Prostate gland (tissue), 2 donors: Measurements from ENCODE around the gene ADD3. TPM values are rescaled to one million over a fixed set of nuclear protein-coding genes. Genes with fewer than 3 reads are reported as not detected.

ENCODE experiments used
- DNase-seq: peaks from one replicate; pipeline ENCODE4 v3.0.0-alpha.2; 2019; ENCODE audit warnings: low spot score
- H3K27ac ChIP-seq, 2 donors: fragments of 200-600 bp; sonication (generic); 2 replicates each; pipeline ENCODE4 v1.5.1; 2017 to 2019
- H3K27me3 ChIP-seq: fragments of 200-600 bp; sonication (generic); replicated peaks from 2 replicates; pipeline ENCODE4 v1.5.1; 2019; ENCODE audit not compliant: insufficient read depth
- H3K36me3 ChIP-seq, 2 donors: fragments of 200-600 bp; sonication (generic); 1 replicate in 1 of 2; 2 replicates in 1 of 2; pipeline versions ENCODE4 v1.5.1 to v1.8.1; 2017 to 2019
- H3K4me1 ChIP-seq: fragments of 200-600 bp; sonication (generic); replicated peaks from 2 replicates; pipeline ENCODE4 v1.5.1; 2019
- H3K4me3 ChIP-seq, 2 donors: fragments of 200-600 bp; sonication (generic); 2 replicates each; pipeline ENCODE4 v1.5.1; 2017 to 2019
- H3K9me3 ChIP-seq: fragments of 200-600 bp; sonication (generic); 2 replicates; pipeline ENCODE4 v1.5.1; 2017
- CTCF ChIP-seq, 4 experiments: fragments of 200-600 bp in 2 of 4; fragments of 450-650 bp in 2 of 4; sonication (generic) in 2 of 4; IDR thresholded peaks; 1 replicate in 3 of 4; 2 replicates in 1 of 4; pipeline ENCODE4 v1.5.1; 2016 to 2019; ENCODE audit warnings: antibody characterized with exemption in 4 of 4, mild to moderate bottlenecking in 2 of 4, moderate library complexity in 2 of 4
- POLR2A ChIP-seq: fragments of 450-650 bp; IDR thresholded peaks from one replicate; pipeline ENCODE4 v1.6.1; 2016; ENCODE audit warnings: antibody characterized with exemption, mild to moderate bottlenecking
- POLR2AphosphoS5 ChIP-seq: sonication (generic); formaldehyde crosslinking; IDR thresholded peaks from one replicate; pipeline ENCODE4 v1.6.1; 2017; ENCODE audit warnings: antibody characterized with exemption
- WGBS: methylation state at CpG from one replicate; pipeline ENCODE4 v1.1.5; 2018; 5-methylcytosine and 5-hydroxymethylcytosine counted together
- intact Hi-C: fragments of 100-400 bp; cut with DNase I; formaldehyde crosslinking; loops from one replicate; pipeline ENCODE4 v1.14.2; 2022
- total RNA-seq, 2 donors: library from RNA; depleted of rRNA; stranded (reverse); fragments of >200 nt; gene quantifications; one replicate each; pipeline ENCODE4 v1.1.0, GENCODE V29; 2016

The ADD3 gene
- total RNA-seq, 2 donors from 2014 or later, result 76.4 to 127 TPM

- no peaks in the 10 kb centered on the region for H3K36me3 ChIP-seq
- no peak overlapping the region for H3K27ac ChIP-seq
- intact Hi-C loops, result no loop called here
- WGBS, result 51% methylated on average over 3 of the region's 3 CpGs
- no peak overlapping the region for H3K4me3 ChIP-seq
- no peaks in the 10 kb centered on the region for H3K4me1 ChIP-seq
- H3K27me3 ChIP-seq, result no peaks in the 10 kb centered on the region
- TF ChIP-seq POLR2A (no peak), CTCF (IDR thresholded peaks at IDR 0.05) (no peak), POLR2AphosphoS5 (peak; percentile 22)
- H3K9me3 ChIP-seq, result no peaks in the 10 kb centered on the region
- no peak for DNase-seq
Observed at GRCh38 chr10:110081911-110082310, 74.1 kb downstream of the ADD3 start.

- no peak for DNase-seq
- intact Hi-C loops, result no loop called here
- no peaks in the 10 kb centered on the region for H3K27me3 ChIP-seq
- H3K9me3 ChIP-seq, result no peaks in the 10 kb centered on the region
- no peak overlapping the region for H3K27ac ChIP-seq
- H3K4me3 ChIP-seq, result no peak overlapping the region
- H3K36me3 ChIP-seq, result no peaks in the 10 kb centered on the region
- no peaks in the 10 kb centered on the region for H3K4me1 ChIP-seq
- TF ChIP-seq POLR2AphosphoS5, result no peak
- TF ChIP-seq POLR2A, result no peak
- no peak for TF ChIP-seq CTCF (IDR thresholded peaks at IDR 0.05)
Observed at GRCh38 chr10:110083884-110084283, 76.1 kb downstream of the ADD3 start.

- WGBS, result 92% methylated on average over 4 of the region's 4 CpGs
- TF ChIP-seq POLR2A (no peak), POLR2AphosphoS5 (no peak), CTCF (IDR thresholded peaks at IDR 0.05) (no peak)
- no peak overlapping the region for H3K27ac ChIP-seq
Observed at GRCh38 chr10:110087682-110088081, 79.9 kb downstream of the ADD3 start.

GRCh38 chr10:110088367-110089104, 80.8 kb downstream of the ADD3 start:
- DNase-seq, result no peak
- H3K27me3 ChIP-seq, result no peaks in the 10 kb centered on the region
- intact Hi-C loops, result no loop called here
- H3K4me1 ChIP-seq, result no peaks in the 10 kb centered on the region
- H3K36me3 ChIP-seq, result no peaks in the 10 kb centered on the region
- H3K27ac ChIP-seq, result no peak overlapping the region
- WGBS, result 65% methylated on average over 4 of the region's 4 CpGs
- no peak overlapping the region for H3K4me3 ChIP-seq
- H3K9me3 ChIP-seq, result no peaks in the 10 kb centered on the region
- TF ChIP-seq POLR2AphosphoS5 (no peak), CTCF (IDR thresholded peaks at IDR 0.05) (no peak), POLR2A (no peak)

More at GRCh38 chr10:110087682-110088081, 79.9 kb downstream of the ADD3 start:
- DNase-seq, result no peak
- Histone ChIP-seq H3K4me3 (no peak overlapping the region), H3K36me3 (no peaks in the 10 kb centered on the region), H3K27me3 (no peaks in the 10 kb centered on the region), H3K4me1 (no peaks in the 10 kb centered on the region), H3K9me3 (no peaks in the 10 kb centered on the region)
- intact Hi-C loops, result no loop called here

GRCh38 chr10:110091830-110092229, 84.0 kb downstream of the ADD3 start:
- TF ChIP-seq POLR2AphosphoS5 (no peak), POLR2A (no peak), CTCF (IDR thresholded peaks at IDR 0.05) (no peak)
- intact Hi-C loops, result no loop called here
- no peaks in the 10 kb centered on the region for H3K27me3 ChIP-seq
- WGBS, result 98% methylated on average over 2 of the region's 2 CpGs
- H3K27ac ChIP-seq, result no peak overlapping the region
- H3K36me3 ChIP-seq, result no peaks in the 10 kb centered on the region
- no peaks in the 10 kb centered on the region for H3K9me3 ChIP-seq
- DNase-seq, result no peak
- no peak overlapping the region for H3K4me3 ChIP-seq
- no peaks in the 10 kb centered on the region for H3K4me1 ChIP-seq
